Sigmoid colon (tissue), 7 donors: ENCODE measurements around the gene SPATA19. TPM values are rescaled to one million over a fixed set of nuclear protein-coding genes. Genes with fewer than 3 reads are reported as not detected.

ENCODE experiments used
- DNase-seq: peaks from one replicate; pipeline ENCODE4 v3.0.0-alpha.2; 2019
- H3K27ac ChIP-seq, 4 donors: fragments of 200-600 bp; sonication (generic); one replicate each; pipeline ENCODE4 v1.5.1; 2016 to 2019; ENCODE audit warnings: mild to moderate bottlenecking in 1 of 4
- H3K27me3 ChIP-seq, 3 donors: fragments of 200-600 bp; sonication (generic); one replicate each; pipeline ENCODE4 v1.5.1; 2019; ENCODE audit warnings: mild to moderate bottlenecking in 1 of 3
- H3K36me3 ChIP-seq, 4 donors: fragments of 200-600 bp; sonication (generic); one replicate each; pipeline ENCODE4 v1.5.1; 2016 to 2019
- H3K4me1 ChIP-seq, 4 donors: fragments of 200-600 bp; sonication (generic); one replicate each; pipeline ENCODE4 v1.5.1; 2017 to 2019
- H3K4me3 ChIP-seq, 4 donors: fragments of 200-600 bp; sonication (generic); one replicate each; pipeline ENCODE4 v1.5.1; 2017 to 2019; ENCODE audit warnings: mild to moderate bottlenecking in 2 of 4, moderate library complexity in 1 of 4
- H3K9me3 ChIP-seq, 4 donors: fragments of 200-600 bp in 3 of 4; sonication (generic) in 3 of 4; one replicate each; pipeline versions ENCODE4 v1.5.1 to v1.6.1; 2013 to 2019
- EP300 ChIP-seq, 4 donors: sonication (generic); formaldehyde crosslinking; IDR thresholded peaks; one replicate each; pipeline ENCODE4 v1.6.1; 2017; ENCODE audit warnings: antibody characterized with exemption in 4 of 4
- POLR2A ChIP-seq, 2 donors: fragments of 450-650 bp; IDR thresholded peaks; one replicate each; pipeline ENCODE4 v1.6.1; 2016; ENCODE audit warnings: antibody characterized with exemption in 2 of 2, mild to moderate bottlenecking in 2 of 2, moderate library complexity in 2 of 2
- POLR2AphosphoS5 ChIP-seq, 4 donors: sonication (generic); formaldehyde crosslinking; IDR thresholded peaks; one replicate each; pipeline ENCODE4 v1.6.1; 2017; ENCODE audit warnings: antibody characterized with exemption in 4 of 4
- WGBS, 2 donors: extraction: QIAGEN DNeasy Blood & Tissue Kit; methylation state at CpG; one replicate each; pipeline ENCODE4 v1.1.7; 2013; 5-methylcytosine and 5-hydroxymethylcytosine counted together
- intact Hi-C: fragments of 100-400 bp; cut with DNase I; formaldehyde crosslinking; loops from one replicate; pipeline ENCODE4 v1.15.1; 2023
- polyA plus RNA-seq, 3 donors: library from polyadenylated mRNA; stranded (reverse); fragments of 200-250 nt; gene quantifications; one replicate each; pipeline ENCODE4 v1.2.3, GENCODE V29; 2013
- total RNA-seq, 4 donors: library from RNA; depleted of rRNA; stranded (reverse); fragments of >200 nt; gene quantifications; one replicate each; pipeline ENCODE4 v1.1.0, GENCODE V29; 2016
- TF ChIP-seq, protein P1 (sequence below), 4 experiments: fragments of 450-650 bp in 3 of 4; fragments of 200-600 bp in 1 of 4; IDR thresholded peaks; one replicate each; pipeline ENCODE4 v1.5.1; 2016 to 2019; ENCODE audit warnings: antibody characterized with exemption in 4 of 4, mild to moderate bottlenecking in 3 of 4, moderate library complexity in 2 of 4
- donor health status: healthy with polysubstance abuse.
- donor health status: Bipolar disorder and iron deficiency.
- donor health status: healthy.

Gene SPATA19
- total and polyA plus RNA-seq, 7 donors, result not detected

DNA sequence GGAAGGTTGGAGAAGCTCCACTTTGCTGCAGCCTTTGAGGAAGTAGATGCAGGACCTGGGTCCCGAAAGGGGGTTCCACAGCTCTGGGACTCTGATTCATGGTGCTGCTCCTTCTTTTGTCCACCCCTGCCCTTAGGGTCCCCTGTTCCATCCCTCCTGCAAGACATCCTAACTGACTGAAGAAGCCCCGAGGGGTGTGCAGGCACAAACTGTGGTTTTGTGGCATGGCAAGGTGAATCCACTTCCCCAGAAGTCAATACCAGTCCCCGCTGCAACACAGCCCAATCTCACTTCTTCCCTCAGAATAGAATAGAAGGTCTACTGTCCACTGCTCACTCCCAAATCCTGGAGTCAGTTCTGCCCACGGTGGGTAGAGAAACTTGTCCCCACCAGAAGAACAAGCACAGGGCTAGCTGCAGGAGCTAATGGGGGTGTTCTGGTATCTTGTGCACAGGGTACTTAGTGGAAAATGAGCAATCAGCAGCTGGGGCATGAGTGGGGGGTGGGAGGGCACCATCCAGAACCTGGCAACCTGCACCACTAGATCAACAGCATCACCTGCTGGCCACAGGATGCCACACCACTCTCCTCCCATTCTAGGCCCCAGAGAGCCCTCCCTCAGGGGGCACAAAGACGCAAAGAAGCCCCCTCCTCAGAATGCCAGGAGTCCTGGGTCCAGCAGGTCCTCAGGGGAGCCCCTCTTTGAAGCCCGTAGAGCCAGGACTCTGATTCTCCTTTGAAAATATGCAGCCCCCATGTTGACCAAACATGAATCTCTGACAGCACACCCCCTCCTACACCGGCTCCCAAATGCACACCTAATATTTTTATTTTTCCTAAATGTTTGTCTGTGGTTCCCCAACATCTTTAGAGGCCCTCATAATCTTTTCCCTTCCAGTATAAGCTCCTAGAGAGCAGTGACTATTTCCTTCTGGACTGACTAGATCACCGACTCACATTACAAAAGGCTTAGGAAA lies 14.1 kb downstream of the SPATA19 start:
- TF ChIP-seq POLR2AphosphoS5 (IDR thresholded peaks at IDR 0.05), result no peak
- TF ChIP-seq, protein P1, sequence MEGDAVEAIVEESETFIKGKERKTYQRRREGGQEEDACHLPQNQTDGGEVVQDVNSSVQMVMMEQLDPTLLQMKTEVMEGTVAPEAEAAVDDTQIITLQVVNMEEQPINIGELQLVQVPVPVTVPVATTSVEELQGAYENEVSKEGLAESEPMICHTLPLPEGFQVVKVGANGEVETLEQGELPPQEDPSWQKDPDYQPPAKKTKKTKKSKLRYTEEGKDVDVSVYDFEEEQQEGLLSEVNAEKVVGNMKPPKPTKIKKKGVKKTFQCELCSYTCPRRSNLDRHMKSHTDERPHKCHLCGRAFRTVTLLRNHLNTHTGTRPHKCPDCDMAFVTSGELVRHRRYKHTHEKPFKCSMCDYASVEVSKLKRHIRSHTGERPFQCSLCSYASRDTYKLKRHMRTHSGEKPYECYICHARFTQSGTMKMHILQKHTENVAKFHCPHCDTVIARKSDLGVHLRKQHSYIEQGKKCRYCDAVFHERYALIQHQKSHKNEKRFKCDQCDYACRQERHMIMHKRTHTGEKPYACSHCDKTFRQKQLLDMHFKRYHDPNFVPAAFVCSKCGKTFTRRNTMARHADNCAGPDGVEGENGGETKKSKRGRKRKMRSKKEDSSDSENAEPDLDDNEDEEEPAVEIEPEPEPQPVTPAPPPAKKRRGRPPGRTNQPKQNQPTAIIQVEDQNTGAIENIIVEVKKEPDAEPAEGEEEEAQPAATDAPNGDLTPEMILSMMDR (IDR thresholded peaks at IDR 0.05), result no peak
- no peak for TF ChIP-seq EP300 (IDR thresholded peaks at IDR 0.05)
- TF ChIP-seq POLR2A (IDR thresholded peaks at IDR 0.05), result no peak
- Histone ChIP-seq H3K4me1 (peaks cover 0 to 4% (median 0%) of the 10 kb centered on the region in 4 donors), H3K36me3 (no peaks in the 10 kb centered on the region), H3K4me3 (no peak overlapping the region), H3K27me3 (peaks cover 0 to 9% (median 0%) of the 10 kb centered on the region in 3 donors), H3K9me3 (no peaks in the 10 kb centered on the region), H3K27ac (no peak overlapping the region)
- intact Hi-C loops, result no loop called here
- 72 to 76% methylated on average over 8 of the region's 8 CpGs for WGBS, 2 donors
- DNase-seq, result no peak

DNA sequence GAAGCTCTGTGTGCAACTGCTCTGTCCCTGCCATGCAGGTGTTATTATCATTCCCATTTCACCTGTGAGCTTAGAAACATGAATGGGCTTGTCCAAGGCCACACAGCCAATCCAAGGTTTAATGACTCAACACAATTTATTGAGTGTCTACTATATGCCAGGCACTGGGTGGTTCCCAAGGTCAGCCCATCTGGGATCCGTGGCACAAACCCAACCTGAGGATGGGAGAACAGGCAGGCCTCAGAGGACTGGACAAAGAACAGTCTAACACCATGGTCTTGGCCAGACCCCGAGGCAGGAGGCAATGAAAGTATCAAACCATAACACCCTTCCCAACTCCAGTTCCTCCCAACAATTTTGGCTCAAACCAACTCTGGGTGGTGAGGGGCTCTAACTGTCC lies 15.7 kb downstream of the SPATA19 start:
- DNase-seq, result no peak
- H3K4me3 ChIP-seq, result no peak overlapping the region
- H3K36me3 ChIP-seq, result no peaks in the 10 kb centered on the region
- 48 to 73% methylated on average over 2 of the region's 2 CpGs for WGBS, 2 donors
- intact Hi-C loops, result no loop called here
- no peak for TF ChIP-seq POLR2A (IDR thresholded peaks at IDR 0.05)
- no peak for TF ChIP-seq EP300 (IDR thresholded peaks at IDR 0.05)
- TF ChIP-seq, protein P1 (IDR thresholded peaks at IDR 0.05), result no peak
- TF ChIP-seq POLR2AphosphoS5 (IDR thresholded peaks at IDR 0.05), result no peak
- H3K9me3 ChIP-seq, result no peaks in the 10 kb centered on the region
- H3K27me3 ChIP-seq, result no peaks in the 10 kb centered on the region
- H3K4me1 ChIP-seq, result peaks cover 0 to 4% (median 0%) of the 10 kb centered on the region in 4 donors
- H3K27ac ChIP-seq, result no peak overlapping the region

DNA sequence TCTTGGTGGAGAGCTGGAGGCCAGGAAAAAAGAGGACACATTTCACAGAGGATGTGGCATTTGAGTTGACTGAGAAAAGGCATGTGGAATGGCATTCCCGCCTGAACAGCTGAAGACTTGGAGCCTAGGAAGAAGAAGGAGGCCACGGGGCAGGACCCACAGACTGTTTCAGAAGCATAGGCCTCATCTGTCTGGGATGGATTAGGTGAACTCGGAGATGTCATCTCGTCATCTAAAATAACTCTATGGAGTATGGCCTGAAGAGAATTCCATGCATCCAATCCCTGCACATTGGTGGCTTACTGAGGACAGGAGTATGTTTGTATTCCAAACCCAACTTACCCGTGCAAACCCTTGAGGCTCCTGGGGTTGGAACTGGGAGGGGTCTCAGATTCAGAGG lies 16.4 kb downstream of the SPATA19 start:
- Histone ChIP-seq H3K36me3 (no peaks in the 10 kb centered on the region), H3K4me1 (peaks cover 0 to 4% (median 0%) of the 10 kb centered on the region in 4 donors), H3K4me3 (no peak overlapping the region), H3K9me3 (no peaks in the 10 kb centered on the region), H3K27ac (no peak overlapping the region), H3K27me3 (no peaks in the 10 kb centered on the region)
- intact Hi-C loops, result no loop called here
- no peak for DNase-seq
- WGBS, 2 donors, result 77 to 82% methylated on average over 5 of the region's 5 CpGs
- TF ChIP-seq, protein P1 (IDR thresholded peaks at IDR 0.05), result no peak
- TF ChIP-seq EP300 (IDR thresholded peaks at IDR 0.05), result no peak
- TF ChIP-seq POLR2A (IDR thresholded peaks at IDR 0.05), result no peak
- TF ChIP-seq POLR2AphosphoS5 (IDR thresholded peaks at IDR 0.05), result no peak

DNA sequence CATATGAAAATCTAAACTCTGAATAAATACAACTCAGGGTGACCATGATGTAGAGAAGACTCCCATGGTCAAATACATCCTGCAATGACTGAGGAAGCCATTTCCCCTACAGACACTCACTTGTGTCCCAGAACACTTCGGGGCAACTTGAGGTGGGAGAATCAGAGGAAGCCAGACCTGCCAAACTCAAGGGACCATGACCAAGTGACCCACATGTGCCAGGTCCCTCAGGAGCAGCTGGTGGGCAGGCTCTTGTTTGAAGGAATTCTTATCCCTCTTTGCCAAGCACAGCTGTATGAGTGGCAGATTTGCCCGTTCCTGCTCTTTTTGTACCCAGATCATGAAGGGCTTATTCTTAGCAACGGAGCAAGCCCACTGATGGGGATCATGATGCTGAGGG lies 17.8 kb downstream of the SPATA19 start:
- H3K9me3 ChIP-seq, result no peaks in the 10 kb centered on the region
- TF ChIP-seq, protein P1 (IDR thresholded peaks at IDR 0.05), result no peak
- no peak for TF ChIP-seq EP300 (IDR thresholded peaks at IDR 0.05)
- no peak for TF ChIP-seq POLR2A (IDR thresholded peaks at IDR 0.05)
- no peak for TF ChIP-seq POLR2AphosphoS5 (IDR thresholded peaks at IDR 0.05)
- intact Hi-C loops, result no loop called here
- H3K27me3 ChIP-seq, result no peaks in the 10 kb centered on the region
- H3K4me1 ChIP-seq, result no peaks in the 10 kb centered on the region
- H3K36me3 ChIP-seq, result no peaks in the 10 kb centered on the region
- 80 to 86% methylated on average over 3 of the region's 3 CpGs for WGBS, 2 donors
- H3K4me3 ChIP-seq, result no peak overlapping the region
- DNase-seq, result no peak
- H3K27ac ChIP-seq, result no peak overlapping the region
